Astrocyte of the spinal cord (primary cell): ENCODE measurements around the gene MSRB3.
A peak's percentile ranks its signal among the peaks of the same experiment; 100 is the strongest.
"Not testable (repeated sequence)": the region's sequence is repeated elsewhere in the genome, so short reads cannot be mapped to it uniquely, and the experiment has no call there.

Experiments used
- DNase-seq: peaks from one replicate; pipeline ENCODE4 v3.0.0; 2011; ENCODE audit warnings: low read depth, low spot score
- H3K4me3 ChIP-seq: 2 replicates; pipeline ENCODE4 v1.5.1; 2011; ENCODE audit warnings: low read depth, mild to moderate bottlenecking, low read length, moderate library complexity
- in situ Hi-C: cut with HindIII; loops from 2 replicates; pipeline ENCODE4 v1.10.0; 2017; ENCODE audit warnings: low sequenced_read_pairs
- TF ChIP-seq, protein P1 (sequence below): IDR thresholded peaks from 2 replicates; pipeline ENCODE4 v1.5.1; 2012; ENCODE audit warnings: low read depth, mild to moderate bottlenecking, low read length, inconsistent platforms

The MSRB3 gene

DNA sequence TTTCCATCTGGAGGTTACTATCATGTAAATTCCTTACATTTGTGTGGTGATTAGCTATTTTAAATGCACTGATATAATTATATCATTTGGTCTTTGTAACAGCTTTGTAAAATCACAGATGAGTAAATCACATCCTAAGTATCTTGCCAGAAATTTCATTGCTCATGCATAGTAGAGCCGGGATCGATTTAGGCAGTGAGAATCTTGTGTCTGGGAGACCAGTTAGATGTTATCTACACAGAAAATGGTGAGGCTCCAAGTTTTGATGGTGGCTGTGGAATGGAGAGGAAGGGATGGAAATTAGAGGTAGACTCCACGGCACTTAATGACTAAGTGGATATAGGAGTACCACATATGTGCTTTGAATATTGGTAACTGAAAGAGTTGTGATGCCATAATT is 156.3 kb downstream of the MSRB3 start:
- in situ Hi-C loops, result no loop called here
- no peak overlapping the region for H3K4me3 ChIP-seq
- DNase-seq, result no peak
- TF ChIP-seq, protein P1, sequence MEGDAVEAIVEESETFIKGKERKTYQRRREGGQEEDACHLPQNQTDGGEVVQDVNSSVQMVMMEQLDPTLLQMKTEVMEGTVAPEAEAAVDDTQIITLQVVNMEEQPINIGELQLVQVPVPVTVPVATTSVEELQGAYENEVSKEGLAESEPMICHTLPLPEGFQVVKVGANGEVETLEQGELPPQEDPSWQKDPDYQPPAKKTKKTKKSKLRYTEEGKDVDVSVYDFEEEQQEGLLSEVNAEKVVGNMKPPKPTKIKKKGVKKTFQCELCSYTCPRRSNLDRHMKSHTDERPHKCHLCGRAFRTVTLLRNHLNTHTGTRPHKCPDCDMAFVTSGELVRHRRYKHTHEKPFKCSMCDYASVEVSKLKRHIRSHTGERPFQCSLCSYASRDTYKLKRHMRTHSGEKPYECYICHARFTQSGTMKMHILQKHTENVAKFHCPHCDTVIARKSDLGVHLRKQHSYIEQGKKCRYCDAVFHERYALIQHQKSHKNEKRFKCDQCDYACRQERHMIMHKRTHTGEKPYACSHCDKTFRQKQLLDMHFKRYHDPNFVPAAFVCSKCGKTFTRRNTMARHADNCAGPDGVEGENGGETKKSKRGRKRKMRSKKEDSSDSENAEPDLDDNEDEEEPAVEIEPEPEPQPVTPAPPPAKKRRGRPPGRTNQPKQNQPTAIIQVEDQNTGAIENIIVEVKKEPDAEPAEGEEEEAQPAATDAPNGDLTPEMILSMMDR, result no peak

DNA sequence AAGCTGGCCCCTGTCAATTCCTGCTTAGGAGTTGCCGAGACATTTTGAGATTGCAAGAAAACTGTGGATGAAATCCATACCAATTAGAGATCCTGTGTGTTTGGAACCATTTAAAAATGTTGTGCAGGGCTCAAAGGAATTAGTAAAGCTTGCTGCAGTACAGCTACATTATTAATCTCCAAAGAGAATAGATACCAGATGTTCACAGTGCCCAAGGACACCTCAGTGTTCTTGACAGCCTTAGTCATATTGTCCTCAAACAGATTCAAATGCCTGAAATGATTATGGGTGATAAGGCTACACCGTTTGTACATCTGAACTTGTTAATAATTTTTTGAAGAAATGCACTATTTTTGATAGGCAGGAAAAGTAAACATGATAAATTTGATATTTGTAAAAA is 164.6 kb downstream of the MSRB3 start:
- no peak overlapping the region for H3K4me3 ChIP-seq
- TF ChIP-seq, protein P1, result no peak
- in situ Hi-C loops, result no loop called here
- DNase-seq, result no peak

DNA sequence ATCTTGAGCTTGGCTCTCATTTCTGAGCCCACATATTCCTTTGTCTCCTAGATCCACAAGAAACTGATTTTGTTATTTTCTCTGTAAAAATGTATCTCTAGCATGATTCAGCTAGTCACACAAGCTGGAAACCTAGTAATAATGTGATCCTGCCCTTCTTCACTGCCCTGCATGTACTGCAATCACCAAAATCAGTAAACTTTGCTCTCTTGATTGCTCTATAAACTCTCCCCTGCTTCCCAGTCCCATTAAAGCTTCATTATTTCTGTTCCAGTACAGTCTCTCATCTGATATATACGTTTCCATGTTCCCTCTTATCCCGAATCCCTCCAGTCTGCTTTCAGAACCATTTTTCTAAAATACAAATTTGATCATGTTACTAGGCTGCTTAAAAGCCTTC is 166.5 kb downstream of the MSRB3 start:
- TF ChIP-seq, protein P1, result no peak
- no peak for DNase-seq
- in situ Hi-C loops, result no loop called here
- H3K4me3 ChIP-seq, result no peak overlapping the region

DNA sequence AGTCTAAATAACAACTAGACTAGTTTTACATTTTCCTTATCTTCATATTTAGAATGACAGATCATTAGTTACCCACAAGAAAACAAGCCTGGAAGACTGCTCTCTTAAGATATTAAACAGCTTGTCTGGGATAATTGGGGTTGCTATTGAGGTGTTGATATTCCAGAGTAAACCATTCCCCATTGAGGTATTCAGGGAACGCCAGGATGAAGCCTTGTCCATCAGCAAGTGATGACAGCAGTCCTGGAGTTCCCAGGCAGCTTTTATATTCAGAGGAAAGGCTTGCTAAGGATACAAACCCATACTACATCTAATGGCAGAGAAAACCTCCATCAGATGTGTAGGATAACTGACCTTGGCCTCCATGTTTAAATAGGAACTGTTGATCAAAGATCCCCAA is 168.4 kb downstream of the MSRB3 start:
- DNase-seq, result no peak
- in situ Hi-C loops, result no loop called here
- TF ChIP-seq, protein P1, result no peak
- H3K4me3 ChIP-seq, result no peak overlapping the region

DNA sequence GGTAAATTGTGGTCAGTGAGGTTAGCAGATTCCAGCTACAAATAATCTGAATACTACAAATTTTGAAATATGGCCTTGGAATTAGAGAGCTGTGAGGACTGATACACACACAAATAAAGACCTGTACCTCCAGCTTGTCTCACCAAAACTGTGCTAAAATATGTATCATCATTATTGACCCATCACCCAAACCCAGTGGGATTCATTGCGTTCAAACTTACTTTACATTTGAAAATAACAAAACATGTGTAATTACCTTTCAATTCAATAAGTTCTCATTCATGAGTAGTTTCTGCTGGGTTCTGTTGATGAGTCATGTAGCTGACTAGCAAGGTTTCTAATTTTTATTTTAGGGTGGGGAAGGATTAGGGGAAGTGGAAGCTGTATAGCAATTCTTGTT is 170.9 kb downstream of the MSRB3 start:
- in situ Hi-C loops, result no loop called here
- no peak overlapping the region for H3K4me3 ChIP-seq
- TF ChIP-seq, protein P1, result no peak
- DNase-seq, result peak; percentile 54

DNA sequence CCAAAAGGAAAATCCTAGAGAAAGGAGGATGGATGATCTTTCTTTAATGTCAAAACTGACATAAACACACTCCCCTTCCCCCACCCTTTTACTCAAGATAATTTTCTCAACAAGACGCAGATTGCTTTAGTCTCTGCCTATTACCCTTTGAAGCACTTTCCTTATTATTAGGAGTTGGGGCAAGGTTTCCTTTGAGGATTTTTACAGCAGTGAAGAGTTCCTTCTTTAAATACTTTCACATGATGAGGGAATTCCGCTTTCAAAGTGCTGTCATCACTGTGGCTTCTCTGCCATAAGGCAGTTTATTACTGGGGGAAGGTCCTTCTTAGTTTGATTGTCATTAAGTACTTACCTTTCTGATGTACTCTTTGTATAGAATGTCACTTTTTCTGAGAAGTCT is 172.1 kb downstream of the MSRB3 start:
- H3K4me3 ChIP-seq, result no peak overlapping the region
- in situ Hi-C loops, result no loop called here
- DNase-seq, result no peak
- TF ChIP-seq, protein P1, result no peak

DNA sequence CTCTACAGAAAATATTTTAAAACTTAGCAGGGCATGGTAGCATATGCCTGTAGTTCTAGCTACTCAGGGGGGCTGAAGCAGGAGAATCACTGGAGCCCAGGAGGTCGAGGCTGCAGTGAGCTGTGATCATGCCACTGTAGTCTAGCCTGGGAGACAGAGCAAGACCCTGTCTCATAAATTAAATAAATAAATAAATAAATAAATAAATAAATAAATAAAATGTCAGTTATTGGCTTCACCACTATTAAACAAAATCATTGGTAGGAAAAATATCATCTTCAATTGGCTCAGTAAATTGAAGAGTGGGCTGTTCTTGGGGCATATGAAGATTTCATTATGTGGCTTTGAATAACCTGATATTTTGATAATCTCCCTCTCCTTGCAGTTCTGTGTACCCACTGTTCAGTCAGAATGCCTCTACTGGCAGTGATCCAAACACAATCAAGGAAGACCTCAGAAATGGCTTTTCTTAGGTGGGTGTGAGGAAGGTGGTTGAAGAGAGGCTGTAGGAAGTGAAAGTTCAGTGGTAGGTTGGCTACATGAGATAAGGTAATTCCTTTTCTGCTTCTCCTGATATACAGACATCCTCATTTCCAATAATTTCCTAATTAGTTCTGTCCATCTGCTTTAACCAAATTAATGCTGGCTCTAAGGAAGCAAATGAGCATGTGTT is 175.8 kb downstream of the MSRB3 start:
- no peak overlapping the region for H3K4me3 ChIP-seq
- in situ Hi-C loops, result no loop called here
- DNase-seq, result no peak
- TF ChIP-seq, protein P1, result no peak

DNA sequence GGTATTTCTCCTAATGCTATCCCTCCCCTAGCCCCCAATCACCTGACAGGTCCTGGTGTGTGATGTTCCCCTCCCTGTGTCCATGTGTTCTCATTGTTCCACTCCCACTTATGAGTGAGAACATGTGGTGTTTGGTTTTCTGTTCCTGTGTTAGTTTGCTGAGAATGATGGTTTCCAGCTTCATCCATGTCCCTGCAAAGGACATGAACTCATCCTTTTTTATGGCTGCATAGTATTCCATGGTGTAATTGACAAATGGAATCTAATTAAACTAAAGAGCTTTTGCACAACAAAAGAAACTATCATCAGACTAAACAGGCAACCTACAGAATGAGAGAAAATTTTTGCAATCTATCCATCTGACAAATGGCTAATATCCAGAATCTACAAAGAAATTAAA is 178.9 kb downstream of the MSRB3 start:
- H3K4me3 ChIP-seq, DNase-seq, in situ Hi-C loops: not testable (repeated sequence)
